GM12865 (cell line): ENCODE results near the gene HDC.

Experiments used
- DNase-seq: peaks from one replicate; pipeline ENCODE4 v3.0.0; 2010; ENCODE audit warnings: low read depth
- H3K4me3 ChIP-seq: 2 replicates; pipeline ENCODE4 v1.5.1; 2011; ENCODE audit warnings: mild to moderate bottlenecking, low read depth, low read length, control low read depth
- TF ChIP-seq, protein P1 (sequence below): IDR thresholded peaks from 2 replicates; pipeline ENCODE4 v1.5.1; 2011; ENCODE audit warnings: low read length, control low read depth, low read depth, inconsistent platforms; ENCODE audit not compliant: insufficient read depth; ENCODE audit errors: missing control alignments

HDC gene

GRCh38 chr15:50229336-50229735, 36.2 kb downstream of the HDC start:
- no peak overlapping the region for H3K4me3 ChIP-seq
- TF ChIP-seq, protein P1, sequence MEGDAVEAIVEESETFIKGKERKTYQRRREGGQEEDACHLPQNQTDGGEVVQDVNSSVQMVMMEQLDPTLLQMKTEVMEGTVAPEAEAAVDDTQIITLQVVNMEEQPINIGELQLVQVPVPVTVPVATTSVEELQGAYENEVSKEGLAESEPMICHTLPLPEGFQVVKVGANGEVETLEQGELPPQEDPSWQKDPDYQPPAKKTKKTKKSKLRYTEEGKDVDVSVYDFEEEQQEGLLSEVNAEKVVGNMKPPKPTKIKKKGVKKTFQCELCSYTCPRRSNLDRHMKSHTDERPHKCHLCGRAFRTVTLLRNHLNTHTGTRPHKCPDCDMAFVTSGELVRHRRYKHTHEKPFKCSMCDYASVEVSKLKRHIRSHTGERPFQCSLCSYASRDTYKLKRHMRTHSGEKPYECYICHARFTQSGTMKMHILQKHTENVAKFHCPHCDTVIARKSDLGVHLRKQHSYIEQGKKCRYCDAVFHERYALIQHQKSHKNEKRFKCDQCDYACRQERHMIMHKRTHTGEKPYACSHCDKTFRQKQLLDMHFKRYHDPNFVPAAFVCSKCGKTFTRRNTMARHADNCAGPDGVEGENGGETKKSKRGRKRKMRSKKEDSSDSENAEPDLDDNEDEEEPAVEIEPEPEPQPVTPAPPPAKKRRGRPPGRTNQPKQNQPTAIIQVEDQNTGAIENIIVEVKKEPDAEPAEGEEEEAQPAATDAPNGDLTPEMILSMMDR: no peak
- DNase-seq: no peak

DNA sequence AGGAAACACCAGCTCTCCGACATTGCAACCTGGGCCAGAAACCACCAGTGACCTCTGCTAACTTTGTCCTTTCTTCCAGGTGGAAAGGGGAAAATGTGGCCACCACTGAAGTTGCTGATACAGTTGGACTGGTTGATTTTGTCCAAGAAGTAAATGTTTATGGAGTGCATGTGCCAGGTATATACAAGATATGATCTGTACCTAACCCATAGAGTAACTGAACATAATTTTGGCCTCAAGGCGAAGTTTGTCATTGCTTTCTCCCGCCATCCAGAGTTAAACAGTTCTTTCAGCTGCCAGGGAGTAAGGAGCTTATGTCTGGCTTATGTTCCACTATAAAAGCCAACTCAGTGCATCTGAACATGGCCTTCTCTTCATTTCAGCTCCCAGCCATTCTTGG, 36.7 kb downstream of the HDC start:
- DNase-seq: no peak
- H3K4me3 ChIP-seq: no peak overlapping the region
- TF ChIP-seq, protein P1: no peak

DNA sequence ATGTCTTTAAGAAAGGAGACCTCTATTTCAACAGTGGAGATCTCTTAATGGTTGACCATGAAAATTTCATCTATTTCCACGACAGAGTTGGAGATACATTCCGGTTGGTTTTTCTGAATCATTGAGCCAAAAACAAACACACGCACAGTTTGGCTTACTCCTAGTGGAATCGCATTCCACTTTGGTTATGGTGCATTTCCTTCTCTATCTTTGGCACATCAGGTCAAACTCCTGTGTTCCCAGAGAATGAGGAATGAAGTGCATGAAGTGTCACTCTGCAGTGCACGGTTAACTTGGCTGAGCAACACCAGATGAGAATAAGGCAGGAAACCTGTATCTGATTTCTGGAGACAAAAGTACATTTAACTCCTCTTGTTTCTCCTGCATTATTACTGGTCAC, 38.5 kb downstream of the HDC start:
- TF ChIP-seq, protein P1: no peak
- H3K4me3 ChIP-seq: no peak overlapping the region
- no peak for DNase-seq

DNA sequence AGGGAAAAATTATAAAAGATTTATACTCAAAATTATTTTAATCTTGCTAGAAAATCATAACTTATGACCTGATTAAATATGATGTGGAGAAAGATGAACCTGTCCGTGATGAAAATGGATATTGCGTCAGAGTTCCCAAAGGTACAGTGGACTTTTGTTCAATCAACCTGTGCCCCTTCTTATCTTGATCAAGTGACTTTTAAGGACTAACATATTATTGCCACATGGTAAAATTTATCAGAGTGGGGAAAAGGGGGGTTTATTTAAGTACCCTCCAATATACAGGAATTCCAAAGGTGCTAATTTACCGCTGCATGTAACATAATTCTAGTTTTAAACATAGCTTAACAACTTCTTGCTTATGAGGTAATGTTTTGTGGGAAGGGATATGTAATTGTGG, 39.6 kb downstream of the HDC start:
- H3K4me3 ChIP-seq: no peak overlapping the region
- TF ChIP-seq, protein P1: no peak
- DNase-seq: no peak

GRCh38 chr15:50225057-50225456, 40.5 kb downstream of the HDC start:
- no peak overlapping the region for H3K4me3 ChIP-seq
- DNase-seq: no peak
- TF ChIP-seq, protein P1: no peak

DNA sequence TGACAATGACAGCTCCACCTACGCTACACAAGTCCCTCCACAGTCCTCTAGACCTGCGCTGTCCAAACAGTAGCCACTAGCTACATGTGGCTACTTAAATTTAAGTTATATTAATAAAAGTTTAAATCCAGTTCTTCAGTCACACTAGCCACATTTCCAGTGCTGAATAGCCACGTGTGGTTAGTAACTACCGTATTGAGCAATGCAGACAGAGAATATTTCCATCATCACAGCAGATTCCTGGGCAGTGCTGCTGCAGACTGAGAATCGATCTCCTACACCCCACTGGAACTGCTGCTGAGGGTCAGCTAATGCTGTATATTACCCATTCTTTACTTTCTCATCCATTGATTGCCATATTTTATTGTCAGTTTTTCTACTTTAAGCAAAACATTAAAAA, 40.9 kb downstream of the HDC start:
- DNase-seq: no peak
- TF ChIP-seq, protein P1: no peak
- no peak overlapping the region for H3K4me3 ChIP-seq

DNA sequence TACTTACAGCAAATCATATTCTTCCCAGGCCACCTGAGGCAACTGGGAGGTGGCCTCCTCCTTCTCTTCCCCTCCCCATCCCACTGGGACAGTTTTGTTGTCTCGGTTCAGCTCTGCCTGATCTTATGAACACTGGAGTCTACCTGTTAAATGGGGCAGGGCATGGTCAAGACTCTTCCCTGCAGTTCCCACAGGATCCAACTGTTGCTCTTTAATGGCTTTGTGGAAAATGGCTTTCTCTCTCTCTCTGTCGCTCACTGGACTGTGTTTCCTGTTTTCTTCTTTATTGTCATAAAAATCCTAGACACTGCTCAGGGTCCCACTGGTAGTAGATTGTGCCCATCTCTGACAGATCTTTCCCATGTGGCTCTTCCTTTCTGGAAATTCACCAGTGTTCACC, 43.3 kb downstream of the HDC start:
- no peak overlapping the region for H3K4me3 ChIP-seq
- no peak for DNase-seq
- TF ChIP-seq, protein P1: no peak
